H9 (cell line): Measurements from ENCODE around the gene ARHGAP35. TPM values are rescaled to one million over a fixed set of nuclear protein-coding genes. Genes with fewer than 3 reads are reported as not detected.

ENCODE experiments used
- DNase-seq: peaks from one replicate; pipeline ENCODE4 v3.0.0-alpha.2; 2017
- H2AFZ ChIP-seq: one replicate; pipeline ENCODE4 v1.6.1; 2013; ENCODE audit warnings: mild to moderate bottlenecking, low read length, control low read depth, moderate library complexity
- H2AK5ac ChIP-seq: 2 replicates; pipeline ENCODE4 v1.6.1; 2013; ENCODE audit warnings: low read length, control low read depth, mixed read lengths; ENCODE audit not compliant: insufficient read length
- H2BK120ac ChIP-seq: one replicate; pipeline ENCODE4 v1.6.1; 2013; ENCODE audit warnings: low read depth, mild to moderate bottlenecking, low read length, control low read depth, inconsistent platforms; ENCODE audit not compliant: poor library complexity, severe bottlenecking
- H2BK12ac ChIP-seq: 2 replicates; pipeline ENCODE4 v1.6.1; 2013; ENCODE audit warnings: low read length, control low read depth, mixed read lengths, low read depth; ENCODE audit not compliant: insufficient read length
- H2BK15ac ChIP-seq: 2 replicates; pipeline ENCODE4 v1.6.1; 2013; ENCODE audit warnings: low read depth, low read length, control low read depth
- H2BK20ac ChIP-seq: one replicate; pipeline ENCODE4 v1.6.1; 2013; ENCODE audit warnings: low read depth, mild to moderate bottlenecking, low read length, control low read depth, inconsistent platforms; ENCODE audit not compliant: poor library complexity, severe bottlenecking
- H2BK5ac ChIP-seq: 2 replicates; pipeline ENCODE4 v1.6.1; 2013; ENCODE audit warnings: low read length, control low read depth, mixed read lengths; ENCODE audit not compliant: insufficient read length
- H3K14ac ChIP-seq: 2 replicates; pipeline ENCODE4 v1.6.1; 2013; ENCODE audit warnings: low read length, control low read depth; ENCODE audit not compliant: insufficient read depth
- H3K18ac ChIP-seq: 2 replicates; pipeline ENCODE4 v1.6.1; 2013; ENCODE audit warnings: low read depth, mild to moderate bottlenecking, mixed read lengths, low read length, control low read depth; ENCODE audit not compliant: insufficient read length
- H3K23ac ChIP-seq: 2 replicates; pipeline ENCODE4 v1.6.1; 2013; ENCODE audit warnings: low read length, control low read depth, mixed read lengths, low read depth; ENCODE audit not compliant: insufficient read length
- H3K23me2 ChIP-seq: 2 replicates; pipeline ENCODE4 v1.6.1; 2013; ENCODE audit warnings: low read depth, mild to moderate bottlenecking, mixed read lengths, low read length, control low read depth; ENCODE audit not compliant: insufficient read length, poor library complexity, severe bottlenecking
- H3K27ac ChIP-seq: 2 replicates; pipeline ENCODE4 v1.5.1; 2013; ENCODE audit warnings: low read length, control low read depth, mixed read lengths, low read depth; ENCODE audit not compliant: insufficient read length
- H3K27me3 ChIP-seq: 2 replicates; pipeline ENCODE4 v1.6.1; 2013; ENCODE audit warnings: low read length, control low read depth, inconsistent platforms; ENCODE audit not compliant: insufficient read depth
- H3K4ac ChIP-seq: 2 replicates; pipeline ENCODE4 v1.6.1; 2013; ENCODE audit warnings: low read depth, mild to moderate bottlenecking, control low read depth, inconsistent platforms, low read length, moderate library complexity
- H3K4me1 ChIP-seq: 2 replicates; pipeline ENCODE4 v1.6.1; 2013; ENCODE audit warnings: low read length, control low read depth, inconsistent platforms; ENCODE audit not compliant: insufficient read depth
- H3K4me2 ChIP-seq: 2 replicates; pipeline ENCODE4 v1.6.1; 2013; ENCODE audit warnings: low read length, control low read depth, mixed read lengths; ENCODE audit not compliant: insufficient read length, insufficient read depth
- H3K56ac ChIP-seq: 2 replicates; pipeline ENCODE4 v1.6.1; 2013; ENCODE audit warnings: low read depth, mild to moderate bottlenecking, mixed read lengths, low read length, control low read depth; ENCODE audit not compliant: insufficient read length
- H3K79me1 ChIP-seq: 2 replicates; pipeline ENCODE4 v1.6.1; 2013; ENCODE audit warnings: low read depth, mild to moderate bottlenecking, moderate library complexity, low read length, control low read depth, inconsistent platforms; ENCODE audit not compliant: insufficient read depth, poor library complexity, severe bottlenecking
- H3K79me2 ChIP-seq: 2 replicates; pipeline ENCODE4 v1.6.1; 2013; ENCODE audit warnings: low read length, control low read depth, inconsistent platforms; ENCODE audit not compliant: insufficient read depth
- H3K9ac ChIP-seq: 2 replicates; pipeline ENCODE4 v1.6.1; 2013; ENCODE audit warnings: low read length, control low read depth, mixed read lengths; ENCODE audit not compliant: insufficient read length; ENCODE audit errors: extremely low read depth
- H3K9me3 ChIP-seq: one replicate; pipeline ENCODE4 v1.6.1; 2013; ENCODE audit warnings: low read depth, low read length, inconsistent platforms; ENCODE audit not compliant: control insufficient read depth
- H3T11ph ChIP-seq: one replicate; pipeline ENCODE4 v1.6.1; 2013; ENCODE audit warnings: mild to moderate bottlenecking, low read length, control low read depth, inconsistent platforms
- H4K20me1 ChIP-seq: one replicate; pipeline ENCODE4 v1.6.1; 2013; ENCODE audit not compliant: control insufficient read depth, insufficient read length, insufficient read depth
- H4K5ac ChIP-seq: 2 replicates; pipeline ENCODE4 v1.6.1; 2013; ENCODE audit warnings: low read depth, mild to moderate bottlenecking, mixed read lengths, low read length, control low read depth; ENCODE audit not compliant: insufficient read length
- H4K8ac ChIP-seq: replicated peaks from 2 replicates; pipeline ENCODE4 v1.6.1; 2013; ENCODE audit warnings: low read length, control low read depth, mixed read lengths, low read depth; ENCODE audit not compliant: insufficient read length
- H4K91ac ChIP-seq: 2 replicates; pipeline ENCODE4 v1.6.1; 2013; ENCODE audit warnings: low read depth, mild to moderate bottlenecking, moderate library complexity, mixed read lengths, low read length, control low read depth; ENCODE audit not compliant: insufficient read length
- H3K27ac Mint-ChIP-seq, 3 experiments: 2 replicates in 2 of 3; 3 replicates in 1 of 3; pipeline ENCODE4 v1.8.0; 2020 to 2021; ENCODE audit warnings: mixed read lengths in 3 of 3, mild to moderate bottlenecking in 1 of 3, moderate library complexity in 1 of 3
- H3K27me3 Mint-ChIP-seq: 2 replicates; pipeline ENCODE4 v1.8.0; 2021; ENCODE audit warnings: low read depth, mild to moderate bottlenecking, moderate library complexity, mixed read lengths
- H3K36me3 Mint-ChIP-seq, 3 experiments: 2 replicates in 2 of 3; 3 replicates in 1 of 3; pipeline ENCODE4 v1.8.0; 2020 to 2021; ENCODE audit warnings: low read depth in 3 of 3, mixed read lengths in 3 of 3; ENCODE audit not compliant: insufficient read depth in 1 of 3
- H3K4me1 Mint-ChIP-seq, 2 experiments: 2 replicates each; pipeline ENCODE4 v1.8.0; 2020; ENCODE audit warnings: mixed read lengths in 2 of 2
- H3K4me3 Mint-ChIP-seq, 2 experiments: 2 replicates in 1 of 2; 3 replicates in 1 of 2; pipeline ENCODE4 v1.8.0; 2020 to 2021; ENCODE audit warnings: mild to moderate bottlenecking in 2 of 2, mixed read lengths in 2 of 2, moderate library complexity in 1 of 2
- H3K9me3 Mint-ChIP-seq, 2 experiments: 2 replicates in 1 of 2; 3 replicates in 1 of 2; pipeline ENCODE4 v1.8.0; 2020; ENCODE audit warnings: mild to moderate bottlenecking in 2 of 2, mixed read lengths in 2 of 2, moderate library complexity in 1 of 2
- WGBS: extraction: QIAGEN DNeasy Blood & Tissue Kit; methylation state at CpG from one replicate; pipeline ENCODE4 v1.1.7; 2013; ENCODE audit warnings: missing lambda C conversion rate, low lambda C conversion rate, mixed read lengths; ENCODE audit not compliant: insufficient read length; ENCODE audit errors: extremely low coverage; 5-methylcytosine and 5-hydroxymethylcytosine counted together
- total RNA-seq: library from RNA; stranded (reverse); gene quantifications from 2 replicates; pipeline ENCODE4 v1.2.1, GENCODE V29; 2021
- TF ChIP-seq, protein P1 (sequence below): fragments of 200-600 bp; sonication (generic); conservative IDR thresholded peaks from 3 replicates; pipeline ENCODE4 v1.8.0; 2021; ENCODE audit warnings: antibody characterized with exemption, mild to moderate bottlenecking

ARHGAP35 gene
- total RNA-seq, 1 experiment from 2014 or later: 49.8 TPM

- Histone ChIP-seq H3K27me3 (no peaks in the 10 kb centered on the region), H4K5ac (no peak overlapping the region), H3K23me2 (no peaks in the 10 kb centered on the region), H3K56ac (no peak overlapping the region), H4K20me1 (no peaks in the 10 kb centered on the region), H3K4me2 (no peak overlapping the region), H4K91ac (no peak overlapping the region), H2BK15ac (no peak overlapping the region), H3K79me1 (no peaks in the 10 kb centered on the region), H3K18ac (no peak overlapping the region), H3T11ph (no peak overlapping the region), H3K9me3 (no peaks in the 10 kb centered on the region), H3K79me2 (peaks cover 21% of the 10 kb centered on the region; the same call in 1 of the 2 replicates), H3K14ac (no peak overlapping the region), H4K8ac (no peak overlapping the region), H3K4ac (no peak overlapping the region), H2BK120ac (no peak overlapping the region), H2BK12ac (no peak overlapping the region), H2BK5ac (no peak overlapping the region), H3K9ac (no peak overlapping the region), H3K23ac (no peak overlapping the region), H3K27ac (no peak overlapping the region), H2AK5ac (no peak overlapping the region), H2BK20ac (no peak overlapping the region), H3K4me1 (no peaks in the 10 kb centered on the region; the same call in 1 of the 2 replicates), H2AFZ (no peak overlapping the region)
- Mint-ChIP-seq H3K36me3 (peaks cover 0 to 13% (median 0%) of the 10 kb centered on the region in 3 experiments; a peak in 3 of 7 replicates), H3K9me3 (no peaks in the 10 kb centered on the region), H3K4me1 (peaks cover 13 to 22% of the 10 kb centered on the region in 2 experiments), H3K27ac (no peak overlapping the region; a peak in 2 of 7 replicates), H3K27me3 (no peaks in the 10 kb centered on the region), H3K4me3 (no peak overlapping the region)
- WGBS: no CpG with 5 or more reads among the region's 4 CpGs
- TF ChIP-seq, protein P1, sequence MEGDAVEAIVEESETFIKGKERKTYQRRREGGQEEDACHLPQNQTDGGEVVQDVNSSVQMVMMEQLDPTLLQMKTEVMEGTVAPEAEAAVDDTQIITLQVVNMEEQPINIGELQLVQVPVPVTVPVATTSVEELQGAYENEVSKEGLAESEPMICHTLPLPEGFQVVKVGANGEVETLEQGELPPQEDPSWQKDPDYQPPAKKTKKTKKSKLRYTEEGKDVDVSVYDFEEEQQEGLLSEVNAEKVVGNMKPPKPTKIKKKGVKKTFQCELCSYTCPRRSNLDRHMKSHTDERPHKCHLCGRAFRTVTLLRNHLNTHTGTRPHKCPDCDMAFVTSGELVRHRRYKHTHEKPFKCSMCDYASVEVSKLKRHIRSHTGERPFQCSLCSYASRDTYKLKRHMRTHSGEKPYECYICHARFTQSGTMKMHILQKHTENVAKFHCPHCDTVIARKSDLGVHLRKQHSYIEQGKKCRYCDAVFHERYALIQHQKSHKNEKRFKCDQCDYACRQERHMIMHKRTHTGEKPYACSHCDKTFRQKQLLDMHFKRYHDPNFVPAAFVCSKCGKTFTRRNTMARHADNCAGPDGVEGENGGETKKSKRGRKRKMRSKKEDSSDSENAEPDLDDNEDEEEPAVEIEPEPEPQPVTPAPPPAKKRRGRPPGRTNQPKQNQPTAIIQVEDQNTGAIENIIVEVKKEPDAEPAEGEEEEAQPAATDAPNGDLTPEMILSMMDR: no peak
- no peak for DNase-seq
Observed at GRCh38 chr19:46872967-46873366, 12.2 kb downstream of the ARHGAP35 start.
